NCI-H774 (cell line): ENCODE measurements around the gene SCAMP5.

ENCODE experiments used
- DNase-seq: peaks from one replicate; lab custom pipeline; 2025; lab: John Stamatoyannopoulos, UW

Gene SCAMP5

DNA sequence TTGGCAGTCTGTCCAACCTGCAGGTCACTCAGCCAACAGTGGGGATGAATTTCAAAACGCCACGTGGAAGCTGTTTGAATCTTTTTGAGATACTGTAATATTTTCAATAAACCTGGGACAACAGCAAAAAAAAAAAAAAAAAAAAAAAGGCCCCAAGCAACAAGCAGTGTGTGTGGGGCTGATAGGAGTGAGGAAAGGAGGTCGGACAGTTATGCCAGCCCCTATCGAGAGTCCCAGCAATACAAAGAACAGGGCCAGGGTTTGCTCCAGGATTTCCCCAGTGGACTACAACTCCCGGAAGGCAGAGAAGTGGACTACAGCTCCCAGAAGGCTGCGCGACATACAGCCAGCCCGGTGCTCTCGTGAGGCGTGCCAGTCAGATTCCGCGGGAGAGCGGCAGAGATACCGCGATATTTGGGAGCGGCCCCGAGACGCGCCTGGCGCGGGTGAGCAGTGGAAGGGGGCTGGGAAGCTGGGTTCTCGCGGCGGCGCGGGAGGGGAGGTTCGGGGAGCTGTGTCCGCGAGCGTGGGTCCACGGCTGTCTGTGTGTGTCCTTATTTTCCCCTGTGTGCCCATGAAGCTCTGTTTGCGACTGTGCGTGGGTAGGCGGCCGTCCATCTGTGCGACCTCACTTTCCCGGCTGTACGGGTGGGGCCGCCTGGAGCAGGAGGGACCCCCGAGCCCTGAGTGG is 28.0 kb downstream of the SCAMP5 start, which contains the start of gene PPCDC:
Gene PPCDC (plus strand): TSS at position 410 of the 691 bp plus-strand sequence. CDS start 4,729 bp downstream, outside the sequence.
- peak; percentile 94 for DNase-seq

DNA sequence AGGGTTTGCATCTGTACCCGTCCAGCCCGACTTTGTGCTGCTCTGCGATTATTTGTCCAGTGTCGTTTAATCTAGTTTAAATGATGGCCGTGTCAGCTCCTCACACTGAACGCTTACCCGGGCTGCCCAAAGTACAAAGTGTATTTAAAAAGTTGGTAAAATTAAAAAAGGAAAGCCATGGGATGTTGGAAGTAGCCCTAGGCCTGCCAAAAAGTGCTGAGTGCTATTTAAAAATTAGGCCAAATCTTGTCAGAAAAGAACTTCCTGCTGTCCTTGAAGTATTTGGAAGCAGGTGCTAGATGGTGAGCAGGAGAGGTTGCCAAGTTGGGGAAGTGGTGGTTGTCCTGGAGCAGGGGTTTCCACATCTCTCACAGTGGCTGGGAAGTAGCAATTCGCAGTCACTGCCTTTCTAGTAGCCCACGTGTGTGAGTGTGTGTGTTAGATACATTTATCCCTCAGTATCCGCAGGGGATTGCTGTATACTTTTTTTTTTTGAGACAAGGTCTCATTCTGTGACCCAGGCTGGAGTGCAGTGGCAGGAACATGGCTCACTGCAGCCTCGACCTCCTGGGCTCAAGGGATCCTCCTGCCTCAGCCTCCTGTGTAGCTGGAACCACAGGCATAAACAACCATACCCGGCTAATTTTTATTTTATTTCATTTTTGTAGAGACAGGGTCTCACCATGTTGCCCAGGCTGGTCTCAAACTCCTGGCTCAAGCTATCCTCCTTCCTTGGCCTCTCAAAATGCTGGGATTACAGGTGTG is 28.7 kb downstream of the SCAMP5 start:
- DNase-seq: peak; percentile 18

DNA sequence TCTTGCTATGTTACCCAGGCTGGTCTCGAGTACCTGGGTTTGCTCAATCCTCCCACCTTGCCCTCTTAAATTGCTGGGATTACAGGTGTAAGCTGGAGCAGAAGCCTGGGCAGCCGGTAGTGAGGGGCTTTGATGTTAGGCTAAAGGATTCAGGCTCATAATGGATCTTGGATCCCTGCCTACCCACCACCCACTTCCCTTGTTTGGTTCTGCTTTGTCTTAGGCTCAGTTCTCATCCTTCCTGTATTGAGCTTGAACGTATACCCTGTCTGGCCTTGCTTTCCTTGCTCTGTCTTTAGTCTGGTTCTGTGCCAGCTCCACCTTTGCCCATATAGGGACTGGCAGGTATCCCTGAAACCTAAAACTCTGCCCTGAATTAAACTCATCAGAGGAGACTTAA is 29.7 kb downstream of the SCAMP5 start:
- no peak for DNase-seq

DNA sequence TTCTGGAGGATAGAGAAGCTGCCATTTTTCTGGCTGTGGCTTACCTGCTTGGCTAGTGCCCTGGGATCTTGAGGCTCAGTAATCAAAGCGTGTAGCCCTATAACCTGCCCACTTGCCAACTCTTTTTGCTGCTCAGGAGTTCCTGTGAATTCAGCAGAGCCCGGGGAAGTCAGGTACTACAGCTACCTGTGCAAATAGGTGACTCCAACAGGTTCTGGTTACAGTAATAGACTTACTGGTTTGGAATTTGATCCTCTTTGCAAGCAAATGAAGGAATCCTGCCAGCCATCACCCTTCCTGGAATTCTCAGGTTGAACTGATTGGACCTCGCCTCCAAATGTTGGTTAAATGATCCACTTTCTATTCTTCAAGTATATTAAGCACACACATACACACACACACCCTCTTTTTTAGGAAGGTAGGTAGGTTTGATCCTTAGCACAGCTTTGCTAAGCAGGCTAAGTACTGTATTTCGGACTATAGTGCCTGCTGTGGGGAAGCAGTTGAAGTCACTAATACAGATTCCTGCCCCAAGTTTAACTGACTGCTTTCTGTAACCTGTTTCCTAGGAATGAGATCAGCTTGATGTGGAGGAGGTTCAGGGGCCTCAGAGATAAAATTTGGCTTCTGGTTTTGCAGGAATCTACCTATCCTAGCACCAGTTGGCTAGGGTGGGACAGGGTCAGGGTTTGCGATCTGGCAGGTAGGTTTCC is 30.3 kb downstream of the SCAMP5 start:
- no peak for DNase-seq

DNA sequence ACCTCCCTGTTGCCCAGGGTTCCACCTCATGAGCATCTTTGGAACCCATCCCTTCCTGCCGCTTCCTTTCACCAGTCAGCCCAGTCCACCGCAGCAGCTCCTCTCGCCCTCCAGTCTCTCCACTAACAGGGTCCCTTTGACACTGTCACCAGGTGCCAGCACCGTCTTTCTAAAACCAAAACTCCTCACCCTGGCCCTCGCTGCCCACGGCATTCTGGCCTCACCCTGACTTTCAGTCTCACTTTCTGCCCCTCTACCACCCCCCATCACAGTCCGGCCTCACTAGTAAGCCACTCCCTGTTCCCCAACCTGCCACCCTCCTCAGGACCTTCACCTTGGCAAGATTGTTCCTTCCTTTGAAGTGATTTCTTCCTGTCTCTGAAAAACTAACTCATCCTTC is 32.2 kb downstream of the SCAMP5 start:
- DNase-seq: no peak

DNA sequence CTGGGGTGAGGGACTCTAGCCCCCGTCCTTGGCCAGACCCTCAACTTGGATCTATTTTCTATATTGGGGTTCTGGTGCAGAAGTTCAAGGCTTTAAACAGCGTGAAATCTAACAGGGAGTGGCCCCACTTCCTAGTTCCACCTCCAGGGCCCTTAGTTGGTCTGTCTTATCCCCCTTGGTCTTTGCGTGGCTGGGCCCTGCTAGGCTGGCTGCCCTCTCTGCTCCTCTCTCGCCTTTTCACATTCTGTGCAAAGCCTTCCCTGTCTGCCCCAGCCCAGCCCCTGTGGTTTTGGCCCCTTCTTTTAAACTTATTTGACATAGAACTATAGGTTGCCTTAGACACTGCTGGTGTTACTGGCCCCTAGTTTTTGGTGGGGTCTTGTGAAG is 33.6 kb downstream of the SCAMP5 start:
- no peak for DNase-seq

DNA sequence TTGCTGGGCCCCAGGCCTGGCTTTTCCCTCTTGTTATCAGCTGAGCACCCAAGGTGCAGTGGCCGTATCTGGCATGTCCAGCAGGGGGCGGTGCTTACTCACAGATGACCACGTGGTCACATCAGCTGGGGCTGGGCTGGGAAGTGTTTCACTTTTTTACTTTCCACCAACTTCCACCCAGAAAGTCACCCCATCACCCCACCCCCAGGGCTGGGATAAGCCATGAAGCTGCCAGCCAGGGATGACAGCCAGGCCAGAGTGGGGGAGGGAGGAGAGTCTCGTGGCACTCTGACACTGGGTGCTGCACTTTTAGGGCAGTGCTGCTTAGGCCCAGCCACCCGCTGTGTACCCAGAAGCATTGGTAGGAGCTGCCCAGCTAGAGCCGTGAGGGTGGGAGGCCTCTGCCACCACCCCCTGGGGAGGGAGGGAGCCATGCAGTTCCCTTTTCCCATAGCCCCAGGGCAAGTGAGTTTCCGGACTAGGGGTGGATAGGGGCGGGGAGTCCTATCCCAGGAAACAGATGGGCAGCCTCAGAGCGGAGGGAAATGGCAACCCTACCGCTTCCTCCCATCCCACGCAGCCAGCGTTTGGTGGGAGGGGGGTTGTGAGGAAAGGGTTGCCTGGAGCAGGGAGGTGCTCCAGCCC is 34.1 kb downstream of the SCAMP5 start:
- DNase-seq: peak; percentile 52

DNA sequence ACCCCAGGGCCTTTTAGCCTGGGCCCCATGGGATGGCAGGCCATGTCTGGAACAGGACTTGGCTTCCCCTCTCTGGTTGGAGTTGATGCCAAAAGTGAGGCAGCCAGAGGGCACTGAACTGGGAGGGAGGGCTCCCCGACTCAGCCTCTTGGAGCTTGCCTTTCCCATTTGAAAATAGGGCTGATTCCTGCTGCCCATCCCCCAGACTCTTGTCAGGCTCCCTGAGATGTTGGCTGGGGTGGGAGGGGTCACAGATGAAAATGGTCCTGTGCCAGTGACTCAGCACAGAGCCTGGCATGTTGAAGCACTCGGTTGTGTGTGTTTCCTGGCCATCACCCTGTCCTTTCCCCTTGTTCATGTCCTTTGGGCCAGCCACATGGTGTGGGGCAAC is 34.7 kb downstream of the SCAMP5 start:
- no peak for DNase-seq

DNA sequence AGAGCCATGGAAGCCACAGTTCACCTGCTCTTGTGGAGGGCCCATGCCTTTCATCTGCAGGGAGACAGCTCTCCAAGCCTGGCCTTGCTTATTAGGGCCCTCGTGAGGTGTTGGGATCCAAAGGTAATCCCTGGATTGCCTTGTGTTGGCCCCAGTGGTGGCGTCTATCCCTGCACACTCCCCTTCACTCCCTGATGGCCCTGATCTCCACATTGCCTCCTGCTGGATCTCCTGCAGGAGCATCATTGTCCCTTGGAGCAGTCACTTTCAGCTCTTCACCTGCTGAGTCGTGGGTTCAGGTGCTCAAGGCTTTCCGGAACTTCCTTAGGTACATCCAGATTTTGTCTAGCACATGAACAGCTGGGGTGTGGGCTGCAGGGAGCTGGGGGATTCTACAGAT is 35.1 kb downstream of the SCAMP5 start:
- DNase-seq: no peak

DNA sequence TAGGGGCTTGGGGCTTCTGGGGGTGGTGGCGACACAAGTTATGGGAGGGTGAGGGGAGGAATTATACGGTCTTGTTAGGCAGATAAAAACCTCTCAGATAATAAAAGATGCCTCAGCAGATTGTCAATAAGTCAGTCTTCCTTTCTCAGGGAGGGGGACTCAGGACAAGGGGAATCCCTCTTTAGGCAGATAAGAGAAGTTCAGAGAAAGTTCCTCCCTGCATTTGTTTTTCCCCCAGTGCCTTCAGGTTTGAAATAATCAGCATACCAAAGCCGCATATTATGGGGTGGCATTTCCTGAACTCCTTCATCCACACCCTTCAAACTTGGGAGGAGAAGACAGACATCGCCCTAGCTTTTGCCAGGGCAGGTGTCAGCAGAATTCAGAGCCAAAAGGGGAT is 36.5 kb downstream of the SCAMP5 start:
- DNase-seq: no peak

DNA sequence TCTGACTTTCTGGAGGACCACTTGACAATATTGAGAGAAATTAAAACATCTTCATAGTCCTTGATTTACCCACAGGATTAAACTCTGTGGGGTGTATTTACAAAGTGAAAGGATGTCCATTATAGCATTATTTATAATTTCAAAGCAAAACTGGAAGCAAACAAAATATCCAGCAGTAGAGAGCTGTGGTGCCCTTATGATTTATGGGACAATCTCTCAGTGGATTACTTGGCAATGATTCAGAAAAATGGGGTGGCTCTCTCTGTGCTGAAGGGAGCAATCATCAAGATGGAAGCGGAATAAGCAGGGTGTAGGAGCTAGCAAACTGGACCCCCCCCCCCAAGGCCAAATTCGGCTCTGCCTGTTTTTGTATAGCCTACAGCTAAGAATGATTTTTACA is 37.0 kb downstream of the SCAMP5 start:
- no peak for DNase-seq

DNA sequence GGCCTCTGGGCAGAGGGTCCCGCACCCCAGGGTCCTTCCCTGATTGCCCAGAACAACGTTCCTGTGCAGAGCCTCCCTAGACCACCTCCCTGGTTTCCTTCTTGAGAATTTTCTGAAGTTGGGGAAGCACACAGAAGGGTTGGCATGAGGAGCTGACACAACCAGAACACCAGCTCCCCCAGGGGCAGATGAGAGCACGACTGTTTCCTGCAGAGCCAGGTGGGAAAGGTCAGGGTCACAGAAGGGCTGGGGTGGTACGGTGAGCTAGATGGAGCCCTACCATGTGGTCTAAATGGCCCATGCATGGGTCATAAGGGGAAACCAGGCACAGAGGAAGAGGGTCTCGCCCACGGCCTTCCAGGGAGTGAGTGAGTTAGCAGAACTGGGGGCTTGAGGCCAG is 38.4 kb downstream of the SCAMP5 start:
- no peak for DNase-seq

DNA sequence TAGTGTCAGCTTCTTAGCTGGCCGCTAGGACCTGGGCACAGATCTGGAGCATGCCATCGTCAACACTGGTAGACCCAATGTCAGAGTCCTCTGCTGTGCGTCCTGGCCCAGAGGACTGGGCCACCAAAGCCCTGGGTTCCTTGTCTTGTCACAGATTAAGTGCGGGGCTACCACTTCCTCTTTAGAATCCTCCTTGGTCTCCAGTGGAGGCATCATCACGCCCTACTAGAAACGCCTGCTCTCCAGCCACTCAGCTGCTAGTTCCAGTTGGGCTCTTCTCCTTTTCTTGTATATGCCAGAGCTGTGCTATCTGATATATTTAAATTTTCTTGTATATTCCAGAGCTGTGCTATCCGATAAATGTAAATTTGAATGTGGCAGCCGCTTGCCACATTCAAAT is 39.3 kb downstream of the SCAMP5 start:
- no peak for DNase-seq

DNA sequence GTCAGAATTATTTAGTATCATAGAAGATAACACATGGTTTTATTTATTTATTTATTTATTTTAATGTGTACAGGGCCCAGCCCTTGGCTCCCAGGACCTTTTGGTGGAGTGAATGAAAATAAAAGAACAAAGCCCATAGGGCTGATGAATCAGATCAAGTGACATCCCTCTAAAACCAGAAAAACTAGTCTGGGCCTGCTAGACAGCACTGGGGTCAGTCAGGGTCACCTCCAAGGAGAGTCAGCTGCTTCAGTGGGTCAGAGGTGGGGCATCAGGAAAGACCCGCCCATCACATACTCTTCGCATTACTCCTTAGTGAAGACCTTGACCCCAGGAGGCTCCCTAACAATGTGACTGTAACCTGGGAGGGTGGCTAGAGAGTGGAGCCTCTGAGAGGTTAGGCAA is 40.9 kb downstream of the SCAMP5 start:
- no peak for DNase-seq

DNA sequence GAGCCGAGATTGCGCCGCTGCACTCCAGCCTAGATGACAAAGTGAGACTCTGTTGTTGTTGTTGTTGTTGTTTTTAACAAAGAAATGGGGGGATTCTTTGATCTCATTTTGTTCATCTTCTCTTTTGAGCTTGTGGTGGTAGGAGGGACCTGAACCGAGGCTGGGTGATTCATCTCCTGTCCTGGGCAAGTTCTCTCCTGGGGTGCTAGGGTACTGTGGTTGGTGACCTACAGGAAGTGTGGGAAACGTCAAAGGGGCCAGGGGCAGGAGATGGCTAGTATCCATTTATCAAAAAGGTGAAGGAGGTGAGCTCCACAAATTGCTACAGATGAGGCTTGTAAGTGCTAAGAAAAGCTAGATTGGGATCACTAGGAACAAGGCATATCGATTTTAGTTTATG is 42.3 kb downstream of the SCAMP5 start:
- DNase-seq: no peak

DNA sequence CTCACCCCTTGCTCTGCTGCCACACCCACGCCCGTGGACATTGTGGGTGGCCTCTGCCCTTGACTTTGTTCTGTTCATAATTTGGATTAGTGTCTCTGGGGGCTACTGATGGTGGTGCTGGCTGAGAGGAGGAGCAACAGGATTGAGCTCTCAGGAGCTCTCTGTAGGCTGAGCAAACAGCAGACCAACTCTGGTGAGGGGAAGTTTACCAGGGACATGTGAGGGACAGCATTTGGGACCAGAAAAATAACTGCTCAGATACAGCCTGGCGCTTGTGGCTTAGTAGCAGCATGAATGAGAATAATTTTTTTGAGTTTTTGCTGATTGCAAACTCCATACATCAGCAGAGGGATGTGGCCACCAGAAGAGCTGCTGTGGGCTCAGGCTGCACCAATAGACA is 42.9 kb downstream of the SCAMP5 start:
- no peak for DNase-seq

DNA sequence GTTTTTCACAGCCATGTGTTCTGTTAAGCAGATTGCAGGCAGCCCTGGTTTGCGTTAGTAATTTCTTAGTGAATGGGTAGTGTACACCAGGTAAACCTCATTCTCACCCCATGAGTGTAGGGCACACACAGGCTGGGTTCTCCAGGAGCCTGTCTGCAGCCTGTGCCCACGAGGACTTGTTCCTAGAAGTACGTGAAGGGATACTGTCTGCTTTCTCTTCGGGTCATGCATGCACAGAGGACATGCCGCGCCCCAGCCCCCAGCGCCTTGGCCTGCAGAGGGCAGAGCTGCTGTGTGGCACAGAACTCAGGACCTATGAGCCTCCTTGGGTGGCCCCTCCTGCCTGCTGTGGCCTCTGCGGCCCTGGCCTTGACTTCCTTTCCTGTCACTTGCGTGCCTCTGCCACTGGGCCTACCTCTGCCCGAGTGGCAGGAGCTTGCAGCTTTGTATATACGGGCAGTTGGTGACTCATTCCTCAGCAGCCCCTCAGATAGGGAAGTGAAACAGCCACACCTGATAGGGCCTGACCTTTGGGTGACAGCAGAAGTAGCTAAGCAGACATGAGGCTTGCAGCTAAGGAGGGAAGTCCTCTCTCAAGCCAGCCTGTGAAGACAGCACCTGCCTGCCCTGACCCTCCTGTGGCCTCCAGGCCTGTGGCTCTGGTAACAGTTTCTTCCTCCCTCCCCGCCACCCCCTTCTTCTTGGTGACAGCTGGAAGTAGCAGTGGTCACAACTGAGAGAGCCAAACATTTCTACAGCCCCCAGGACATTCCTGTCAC is 47.6 kb downstream of the SCAMP5 start:
- DNase-seq: no peak

DNA sequence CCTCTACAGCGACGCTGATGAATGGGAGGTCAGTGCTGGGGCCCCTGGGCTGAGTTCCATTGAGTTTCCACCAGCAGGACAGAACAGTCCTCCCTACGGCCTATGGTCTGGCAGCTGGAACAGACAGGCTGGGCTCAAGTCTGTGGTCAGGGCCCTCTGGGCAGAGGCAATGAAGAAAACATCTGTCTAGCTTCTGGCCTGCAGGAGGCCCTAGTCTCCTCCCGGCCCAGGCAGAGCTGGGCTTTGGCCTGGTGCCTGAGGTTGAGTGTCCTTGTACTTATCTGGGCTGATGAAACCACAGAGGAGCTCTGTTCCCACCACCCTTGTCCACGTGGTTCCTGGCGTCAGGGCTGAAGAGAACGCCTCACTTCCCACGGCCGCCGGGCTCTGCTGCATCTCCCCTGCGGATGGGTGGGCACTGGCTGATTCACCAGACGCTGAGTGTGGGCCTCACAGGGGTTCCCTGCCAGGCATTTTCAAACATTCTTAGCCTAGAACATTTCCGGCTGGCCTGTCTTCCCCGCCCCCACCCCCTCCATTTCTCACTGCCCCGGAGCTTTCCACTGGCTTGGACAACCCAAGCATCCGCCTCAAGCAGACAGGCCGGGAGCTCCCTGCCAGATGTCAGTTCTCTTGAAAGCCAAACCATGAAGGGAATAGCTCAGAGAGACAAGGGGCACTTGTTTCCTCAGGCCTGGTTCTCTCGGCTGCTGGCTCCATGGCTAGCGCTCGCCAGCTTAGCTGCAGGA is 48.3 kb downstream of the SCAMP5 start:
- DNase-seq: no peak

DNA sequence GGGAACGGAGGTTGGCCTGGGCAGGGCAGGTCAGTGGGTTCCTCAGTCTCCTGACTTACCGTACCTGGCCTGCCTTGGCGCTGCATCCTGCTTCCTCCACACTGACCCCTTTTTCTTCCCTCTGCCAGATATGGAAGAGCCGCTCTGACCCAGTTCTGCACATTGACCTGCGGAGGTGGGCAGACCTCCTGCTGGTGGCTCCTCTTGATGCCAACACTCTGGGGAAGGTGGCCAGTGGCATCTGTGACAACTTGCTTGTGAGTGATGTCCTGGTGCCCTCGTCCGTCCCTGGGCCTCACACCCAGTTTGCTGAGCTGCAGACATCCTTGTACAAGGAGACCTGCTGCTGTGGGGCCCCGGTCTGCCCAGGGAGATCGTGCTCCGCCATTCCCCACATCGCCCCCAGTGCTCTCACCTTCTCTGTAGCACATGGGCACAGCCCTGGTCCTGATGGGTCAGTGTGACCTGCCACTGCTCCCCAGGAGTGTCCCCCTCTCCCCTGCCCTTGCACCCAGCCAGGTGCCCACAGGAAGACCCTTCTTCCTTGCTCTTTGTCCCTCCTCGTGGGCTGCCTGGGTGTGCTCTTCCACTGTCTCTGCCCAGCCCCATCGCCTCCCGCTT is 49.0 kb downstream of the SCAMP5 start:
- DNase-seq: no peak

DNA sequence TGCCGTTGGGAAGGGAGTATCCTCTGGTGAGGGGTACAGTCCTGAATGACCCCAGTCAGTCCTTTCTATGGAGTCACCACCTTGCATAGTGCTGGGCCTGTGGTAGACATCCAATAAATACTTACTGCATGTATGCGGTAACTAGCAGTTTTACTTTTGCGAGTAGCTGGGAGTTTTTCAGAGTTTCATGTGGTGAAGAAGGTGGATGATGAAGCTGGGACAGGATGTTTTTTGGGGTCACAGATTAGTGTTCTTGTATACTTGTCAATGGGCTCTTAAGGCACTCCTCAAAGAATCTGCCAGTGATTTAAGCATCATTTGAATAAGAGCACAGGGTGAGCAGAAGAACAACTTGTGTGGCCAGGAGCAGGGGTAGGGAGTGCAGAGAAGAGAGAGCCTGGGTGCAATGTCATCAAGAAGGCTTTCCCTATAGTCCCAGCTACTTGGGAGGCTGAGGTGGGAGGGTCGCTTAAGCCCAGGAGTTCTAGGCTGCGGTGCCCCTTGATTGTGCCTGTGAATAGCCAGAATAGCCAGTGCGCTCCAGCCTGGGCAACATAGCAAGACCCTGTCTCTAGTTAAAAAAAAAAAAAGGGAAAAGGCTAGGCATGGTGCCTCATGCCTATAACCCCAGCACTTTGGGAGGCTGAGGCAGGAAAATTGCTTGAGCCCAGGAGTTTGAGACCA is 50.1 kb downstream of the SCAMP5 start:
- no peak for DNase-seq
